Heart left ventricle (tissue), 16 donors: Measurements from ENCODE around the gene PI4KB. TPM values are rescaled to one million over a fixed set of nuclear protein-coding genes. Genes with fewer than 3 reads are reported as not detected.

Experiments
- ATAC-seq, 4 donors: fragments of 200-7000 bp; cut with Tn5 transposase; one replicate each; pipeline ENCODE4 v1.9.1; 2020 to 2022; ENCODE audit warnings: moderate library complexity in 4 of 4, mild to moderate bottlenecking in 3 of 4, moderate number of reproducible peaks in 1 of 4
- DNase-seq, 5 donors: peaks; one replicate each; pipeline ENCODE4 v3.0.0-alpha.2; 2020
- H3K27ac ChIP-seq, 12 donors: fragments of 200-600 bp; sonication (generic) in 4 of 12; one replicate each; pipeline versions ENCODE4 v1.5.0 to v1.8.0; 2016 to 2022; ENCODE audit warnings: mild to moderate bottlenecking in 2 of 12
- H3K27me3 ChIP-seq, 9 donors: fragments of 200-600 bp; sonication (generic) in 2 of 9; one replicate each; pipeline versions ENCODE4 v1.5.1 to v1.8.0; 2016 to 2022; ENCODE audit warnings: mild to moderate bottlenecking in 3 of 9
- H3K36me3 ChIP-seq, 9 donors: fragments of 200-600 bp; sonication (generic) in 2 of 9; one replicate each; pipeline versions ENCODE4 v1.5.0 to v1.8.0; 2018 to 2022; ENCODE audit warnings: mild to moderate bottlenecking in 2 of 9
- H3K4me1 ChIP-seq, 12 donors: fragments of 200-600 bp; sonication (generic) in 4 of 12; one replicate each; pipeline versions ENCODE4 v1.5.0 to v1.8.0; 2016 to 2022; ENCODE audit warnings: mild to moderate bottlenecking in 3 of 12
- H3K4me3 ChIP-seq, 12 donors: fragments of 200-600 bp; sonication (generic) in 4 of 12; one replicate each; pipeline versions ENCODE4 v1.5.0 to v1.8.0; 2017 to 2022; ENCODE audit warnings: mild to moderate bottlenecking in 9 of 12, moderate library complexity in 4 of 12
- H3K9me3 ChIP-seq, 12 donors: fragments of 200-600 bp; sonication (generic) in 4 of 12; one replicate each; pipeline versions ENCODE4 v1.5.0 to v1.8.0; 2016 to 2022; ENCODE audit warnings: mild to moderate bottlenecking in 1 of 12
- POLR2A ChIP-seq, 2 donors: fragments of 450-650 bp; IDR thresholded peaks; one replicate each; pipeline ENCODE4 v1.6.1; 2017; ENCODE audit warnings: antibody characterized with exemption in 2 of 2, mild to moderate bottlenecking in 2 of 2, moderate library complexity in 2 of 2
- WGBS, 4 donors: extraction: QIAGEN DNeasy Blood & Tissue Kit in 2 of 4; methylation state at CpG; one replicate each; pipeline versions ENCODE4 v1.1.5 to v1.1.7; 2013 to 2018; 5-methylcytosine and 5-hydroxymethylcytosine counted together
- intact Hi-C, 10 donors: fragments of 100-400 bp; cut with DNase I; formaldehyde crosslinking; loops; one replicate each; pipeline versions ENCODE4 v1.11.1 to v1.14.2; 2022
- polyA plus RNA-seq, 2 donors: library from polyadenylated mRNA; stranded (reverse); fragments of 200-250 nt; gene quantifications; one replicate each; pipeline ENCODE4 v1.2.3, GENCODE V29; 2013
- total RNA-seq, 9 donors: library from RNA; depleted of rRNA in 2 of 9; stranded (reverse); fragments of >200 nt in 2 of 9; fragmentation: NEBNext Ultra II Directional in 3 of 9; extraction: Animal tissue kit (Norgen Biotek cat#: 25700) in 3 of 9; gene quantifications; one replicate each; pipeline versions ENCODE4 v1.1.0 to v1.2.4, GENCODE V29; 2016 to 2023
- TF ChIP-seq, protein P1 (sequence below), 12 donors: fragments of 200-600 bp; sonication (generic) in 4 of 12; IDR thresholded peaks; one replicate each; pipeline versions ENCODE4 v1.5.0 to v1.8.0; 2018 to 2022; ENCODE audit warnings: antibody characterized with exemption in 12 of 12, mild to moderate bottlenecking in 5 of 12
- donor health status: ischemic (EF 13 %, LVEDD 7.1; RV severe dilation, severe dysfunction).
- donor health status: healthy with polysubstance abuse.
- donor health status: DM: no; HTN: yes; CAD: no.
- donor health status: DM: no; HTN: no; CAD: no.
- donor health status: ischemic (EF 25% LVEDD 6.9; RV normal size, moderate dysfunction).
- donor health status: ischemic (EF 25% LVEDD 5.7; RV mildly dilated, moderate dysfunction).
- donor health status: healthy.
- donor health status: DM: yes; HTN: yes; CAD: no.
- donor health status: ischemic (EF 35%, LVEDD 5.7; RV mildly dilated, moderate dysfunction).
- donor health status: nonischemic (EF 11% LVEDD 7.7; RV severe dilation, severe dysfunction).
- donor health status: DM: yes; HTN: yes; CAD: no.
- donor health status: PGD.
- donor health status: ischemic (EF 29% LVEDD 5.4; RV normal size, mild dysfunction).
- donor health status: nonischemic (EF 23%, LVEDD 6.1; RV moderate dilation, normal function).

PI4KB gene
- total and polyA plus RNA-seq, 11 donors = 17.4 to 76.0 (median 41.4) TPM

DNA sequence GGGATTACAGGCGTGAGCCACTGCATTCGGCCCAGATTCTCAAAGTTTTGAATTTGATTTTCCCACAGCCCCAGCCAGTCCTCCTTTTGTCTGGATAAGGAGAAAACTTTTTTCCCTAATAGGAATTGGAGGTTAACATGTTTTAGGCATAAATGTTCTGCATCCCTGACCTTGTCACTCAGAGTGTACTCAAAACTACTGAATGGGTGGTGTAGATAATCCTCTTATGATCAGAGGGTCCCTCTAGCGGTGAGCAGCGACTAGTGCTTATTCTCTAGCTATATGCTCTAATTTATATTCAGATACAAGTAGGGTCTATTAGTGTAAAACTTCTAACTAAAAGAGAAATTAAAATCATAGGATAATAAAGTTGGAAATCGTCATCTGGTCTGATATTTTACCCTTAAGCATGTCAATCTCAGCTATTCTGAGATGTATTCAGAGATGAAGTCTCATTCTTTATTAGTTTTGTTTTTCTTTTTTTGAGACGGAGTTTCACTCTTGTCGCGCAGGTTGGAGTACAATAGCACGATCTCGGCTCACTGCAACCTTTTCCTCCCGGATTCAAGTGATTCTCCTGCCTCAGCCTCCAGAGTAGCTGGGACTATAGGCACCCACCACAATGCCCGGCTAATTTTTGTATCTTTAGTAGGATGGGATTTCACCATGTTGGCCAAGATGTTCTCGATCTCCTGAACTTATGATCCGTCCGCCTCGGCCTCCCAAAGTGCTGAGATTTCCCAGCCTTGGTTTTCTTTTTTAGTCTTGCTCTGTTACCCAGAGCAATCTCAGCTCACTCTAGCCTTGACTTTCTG lies 75.4 kb downstream of the PI4KB start:
- DNase-seq = peak in 4 of 5 donors; percentile 57 to 68 (median 60)
- H3K27ac ChIP-seq = peak overlapping the region in 1 of 12 donors; percentile 11
- peaks cover 3 to 38% (median 30%) of the 10 kb centered on the region in 9 donors for H3K36me3 ChIP-seq
- peak in 3 of 4 donors; percentile 24 to 47 (median 32) for ATAC-seq
- no peaks in the 10 kb centered on the region for H3K9me3 ChIP-seq
- WGBS, 4 donors = 64 to 66% (median 65%) methylated on average over 16 of the region's 16 CpGs
- no peak overlapping the region for H3K4me3 ChIP-seq
- no peaks in the 10 kb centered on the region for H3K27me3 ChIP-seq
- H3K4me1 ChIP-seq = peaks cover 0 to 19% (median 9%) of the 10 kb centered on the region in 12 donors
- no peak for TF ChIP-seq POLR2A (IDR thresholded peaks at IDR 0.05)
- TF ChIP-seq, protein P1, sequence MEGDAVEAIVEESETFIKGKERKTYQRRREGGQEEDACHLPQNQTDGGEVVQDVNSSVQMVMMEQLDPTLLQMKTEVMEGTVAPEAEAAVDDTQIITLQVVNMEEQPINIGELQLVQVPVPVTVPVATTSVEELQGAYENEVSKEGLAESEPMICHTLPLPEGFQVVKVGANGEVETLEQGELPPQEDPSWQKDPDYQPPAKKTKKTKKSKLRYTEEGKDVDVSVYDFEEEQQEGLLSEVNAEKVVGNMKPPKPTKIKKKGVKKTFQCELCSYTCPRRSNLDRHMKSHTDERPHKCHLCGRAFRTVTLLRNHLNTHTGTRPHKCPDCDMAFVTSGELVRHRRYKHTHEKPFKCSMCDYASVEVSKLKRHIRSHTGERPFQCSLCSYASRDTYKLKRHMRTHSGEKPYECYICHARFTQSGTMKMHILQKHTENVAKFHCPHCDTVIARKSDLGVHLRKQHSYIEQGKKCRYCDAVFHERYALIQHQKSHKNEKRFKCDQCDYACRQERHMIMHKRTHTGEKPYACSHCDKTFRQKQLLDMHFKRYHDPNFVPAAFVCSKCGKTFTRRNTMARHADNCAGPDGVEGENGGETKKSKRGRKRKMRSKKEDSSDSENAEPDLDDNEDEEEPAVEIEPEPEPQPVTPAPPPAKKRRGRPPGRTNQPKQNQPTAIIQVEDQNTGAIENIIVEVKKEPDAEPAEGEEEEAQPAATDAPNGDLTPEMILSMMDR (IDR thresholded peaks at IDR 0.05) = peak; percentile 72 to 91 (median 84)
- intact Hi-C loops = loop anchor here in 8 of 10 donors (1.0 to 10.0 kb wide), 7 partner anchors 53 to 157 kb away; partner anchors contain the start of genes PIP5K1A (in 3 of the 8) and VPS72 (in 2 of the 8)

DNA sequence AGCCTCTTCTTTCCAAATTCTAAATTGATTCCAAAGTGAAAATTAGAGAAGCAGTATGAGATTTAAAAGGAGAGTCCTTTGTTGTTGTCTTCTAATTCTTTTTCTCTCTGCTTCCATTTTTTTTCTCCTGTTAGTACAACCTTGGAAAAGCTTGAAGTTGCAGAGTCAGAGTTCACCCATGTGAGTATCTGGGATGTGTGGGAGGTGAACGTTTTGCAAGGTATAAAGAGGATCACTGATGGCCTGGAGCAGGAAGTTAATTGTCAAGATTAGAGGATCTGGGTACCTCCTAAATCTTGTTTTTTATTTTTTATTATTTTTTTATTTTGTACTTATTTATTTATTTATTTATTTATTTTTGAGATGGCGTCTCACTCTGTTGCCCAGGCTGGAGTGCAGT lies 80.4 kb downstream of the PI4KB start:
- 85 to 91% (median 86%) methylated on average over 2 of the region's 2 CpGs for WGBS, 4 donors
- ATAC-seq = no peak
- no peak for TF ChIP-seq POLR2A (IDR thresholded peaks at IDR 0.05)
- TF ChIP-seq, protein P1 (IDR thresholded peaks at IDR 0.05) = no peak
- Histone ChIP-seq H3K4me1 (no peaks in the 10 kb centered on the region), H3K36me3 (peaks cover 5 to 89% (median 81%) of the 10 kb centered on the region in 9 donors), H3K27ac (no peak overlapping the region), H3K27me3 (no peaks in the 10 kb centered on the region), H3K9me3 (no peaks in the 10 kb centered on the region), H3K4me3 (no peak overlapping the region)
- intact Hi-C loops = no loop called here
- no peak for DNase-seq

DNA sequence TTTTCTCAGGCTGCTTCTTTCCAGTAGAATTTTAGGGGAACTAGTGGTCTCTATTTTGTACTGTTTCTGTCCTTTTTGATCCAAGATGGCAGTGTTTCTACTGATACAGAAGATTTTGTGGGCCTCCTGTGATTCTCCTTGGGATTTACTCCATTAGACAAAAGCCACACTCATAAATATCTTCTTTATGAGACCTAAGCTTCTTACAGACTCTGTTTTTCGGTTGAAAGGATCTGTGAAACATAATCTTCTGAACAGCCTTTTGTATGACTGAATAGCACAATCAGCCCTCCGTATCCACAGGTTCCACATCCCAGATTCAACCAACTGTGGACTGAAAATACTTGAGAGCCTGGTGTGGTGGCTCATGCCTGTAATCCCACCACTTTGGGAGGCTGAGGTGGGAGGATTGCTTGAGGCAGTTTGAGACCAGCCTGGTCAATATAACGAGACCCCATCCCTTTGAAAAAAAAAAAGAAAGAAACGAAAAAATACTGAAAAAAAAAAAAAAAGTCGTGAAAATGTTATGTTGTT lies 83.5 kb downstream of the PI4KB start:
- H3K36me3 ChIP-seq = peaks cover 5 to 100% (median 100%) of the 10 kb centered on the region in 9 donors
- intact Hi-C loops = loop anchor here in 1 of 10 donors (5.0 kb wide), 1 partner anchor 36 kb away; no protein-coding TSS in a partner anchor
- H3K27me3 ChIP-seq = no peaks in the 10 kb centered on the region
- no peaks in the 10 kb centered on the region for H3K9me3 ChIP-seq
- TF ChIP-seq, protein P1 (IDR thresholded peaks at IDR 0.05) = no peak
- no peak for TF ChIP-seq POLR2A (IDR thresholded peaks at IDR 0.05)
- DNase-seq (no peak), ATAC-seq (no peak)
- H3K27ac ChIP-seq = no peak overlapping the region
- WGBS, 4 donors = 85 to 90% (median 88%) methylated on average over 5 of the region's 5 CpGs
- H3K4me3 ChIP-seq = no peak overlapping the region
- H3K4me1 ChIP-seq = no peaks in the 10 kb centered on the region

DNA sequence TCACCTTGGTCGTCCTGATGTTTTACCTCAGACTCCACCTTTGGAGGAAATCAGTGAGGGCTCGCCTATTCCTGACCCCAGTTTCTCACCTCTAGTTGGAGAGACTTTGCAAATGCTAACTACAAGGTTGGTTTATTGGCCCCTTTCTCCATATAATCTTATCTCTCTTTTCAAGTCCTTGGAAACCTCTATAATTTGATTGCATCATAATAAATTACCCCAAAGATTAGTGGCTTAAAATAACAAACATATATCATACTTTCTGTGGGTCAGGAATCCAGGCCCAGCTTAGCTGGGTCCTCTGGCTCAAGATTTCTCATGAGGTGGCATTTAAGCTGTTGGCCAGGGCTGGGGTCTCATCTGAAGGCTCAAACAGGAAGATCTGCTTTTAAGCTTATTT lies 84.8 kb downstream of the PI4KB start:
- Histone ChIP-seq H3K27ac (no peak overlapping the region), H3K27me3 (no peaks in the 10 kb centered on the region), H3K36me3 (peaks cover 5 to 100% (median 100%) of the 10 kb centered on the region in 9 donors), H3K9me3 (no peaks in the 10 kb centered on the region), H3K4me3 (no peak overlapping the region), H3K4me1 (peaks cover 0 to 12% (median 0%) of the 10 kb centered on the region in 12 donors)
- ATAC-seq = no peak
- 89 to 95% (median 93%) methylated on average over 2 of the region's 2 CpGs for WGBS, 4 donors
- DNase-seq = no peak
- intact Hi-C loops = loop anchor here in 1 of 10 donors (5.0 kb wide), 1 partner anchor 35 kb away; no protein-coding TSS in a partner anchor
- no peak for TF ChIP-seq POLR2A (IDR thresholded peaks at IDR 0.05)
- TF ChIP-seq, protein P1 (IDR thresholded peaks at IDR 0.05) = no peak
